Natural killer cell (primary cell): ENCODE measurements around the gene CNRIP1. TPM values are rescaled to one million over a fixed set of nuclear protein-coding genes. Genes with fewer than 3 reads are reported as not detected.

Experiments
- ATAC-seq, 3 donors: fragments of 150-1000 bp in 2 of 3; fragments of 200-7000 bp in 1 of 3; cut with Tn5 transposase; 1 replicate in 1 of 3; 2 replicates in 2 of 3; pipeline ENCODE4 v1.10.0; 2021; ENCODE audit warnings: mild to moderate bottlenecking in 2 of 3, moderate library complexity in 2 of 3
- DNase-seq, 2 donors: peaks; one replicate each; pipeline versions ENCODE4 v3.0.0 to v3.0.0-alpha.2; 2013 to 2021; ENCODE audit warnings: mixed read lengths in 1 of 2
- H3K27ac ChIP-seq: one replicate; pipeline ENCODE4 v1.5.1; 2013; ENCODE audit warnings: mild to moderate bottlenecking, low read length
- H3K27me3 ChIP-seq: one replicate; pipeline ENCODE4 v1.6.1; 2013; ENCODE audit warnings: low read length; ENCODE audit not compliant: control insufficient read depth, insufficient read depth
- H3K36me3 ChIP-seq: one replicate; pipeline ENCODE4 v1.6.1; 2013; ENCODE audit warnings: low read length; ENCODE audit not compliant: control insufficient read depth, insufficient read depth
- H3K4me1 ChIP-seq: one replicate; pipeline ENCODE4 v1.6.1; 2013; ENCODE audit warnings: low read length; ENCODE audit not compliant: control insufficient read depth, insufficient read depth
- H3K4me3 ChIP-seq: one replicate; pipeline ENCODE4 v1.5.1; 2013; ENCODE audit warnings: low read length
- H3K9me3 ChIP-seq: one replicate; pipeline ENCODE4 v1.6.1; 2013; ENCODE audit warnings: low read length; ENCODE audit not compliant: control insufficient read depth, insufficient read depth
- H3K27ac Mint-ChIP-seq, 2 donors: one replicate each; pipeline ENCODE4 v1.8.0; 2022; ENCODE audit warnings: mild to moderate bottlenecking in 2 of 2, mixed read lengths in 2 of 2, moderate library complexity in 1 of 2
- H3K27me3 Mint-ChIP-seq, 2 donors: one replicate each; pipeline ENCODE4 v1.8.0; 2022; ENCODE audit warnings: low read depth in 2 of 2, mixed read lengths in 2 of 2
- H3K36me3 Mint-ChIP-seq: one replicate; pipeline ENCODE4 v1.8.0; 2022; ENCODE audit warnings: mixed read lengths
- H3K4me1 Mint-ChIP-seq, 2 donors: one replicate each; pipeline ENCODE4 v1.8.0; 2022; ENCODE audit warnings: mixed read lengths in 2 of 2
- H3K4me3 Mint-ChIP-seq: one replicate; pipeline ENCODE4 v1.8.0; 2022; ENCODE audit warnings: mild to moderate bottlenecking, moderate library complexity, mixed read lengths
- H3K9me3 Mint-ChIP-seq, 2 donors: one replicate each; pipeline ENCODE4 v1.8.0; 2022; ENCODE audit warnings: mixed read lengths in 2 of 2
- WGBS: methylation state at CpG from one replicate; pipeline ENCODE4 v1.1.7; 2013; ENCODE audit warnings: missing lambda C conversion rate; ENCODE audit not compliant: insufficient coverage; 5-methylcytosine and 5-hydroxymethylcytosine counted together
- intact Hi-C: fragments of 100-400 bp; cut with micrococcal nuclease; formaldehyde crosslinking; loops from one replicate; pipeline ENCODE4 v1.14.2; 2022
- total RNA-seq, 4 donors: library from RNA; stranded (reverse); fragments of 120-200 nt in 1 of 4; gene quantifications; one replicate each; pipeline versions ENCODE4 v1.2.3 to v1.2.4, GENCODE V29; 2013 to 2022
- TF ChIP-seq, protein P1 (sequence below): fragments of 200-600 bp; IDR thresholded peaks from one replicate; pipeline ENCODE4 v1.8.0; 2022; ENCODE audit warnings: antibody characterized with exemption

Gene CNRIP1
- total RNA-seq, 3 donors from 2014 or later (not counting 1 experiment from before 2014, with no cell fraction given) = 0.39 to 0.98 TPM; not detected in 1

DNA sequence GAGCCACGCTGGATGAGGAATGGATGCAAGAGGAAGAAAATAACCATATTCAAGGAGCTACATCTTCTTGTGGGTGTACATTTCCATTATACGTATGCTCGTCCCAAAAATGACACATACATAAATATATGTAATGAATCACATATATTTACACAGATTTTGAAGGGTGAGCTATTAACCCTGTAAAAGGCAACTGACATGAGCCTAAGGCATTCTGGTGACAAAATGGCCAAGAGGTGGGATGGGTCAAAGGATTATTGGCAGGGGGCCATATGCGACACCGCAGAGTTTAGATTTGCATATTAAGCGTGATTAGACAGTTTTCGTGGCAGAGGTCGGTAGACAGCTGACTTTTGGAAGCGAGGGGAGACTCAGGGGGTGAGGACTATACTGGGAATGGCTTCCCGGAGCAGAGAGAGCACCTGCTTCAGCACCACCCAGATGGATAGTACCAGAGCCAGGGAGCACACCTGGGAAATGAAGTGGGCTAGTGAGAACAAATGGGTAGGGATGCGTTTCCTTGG lies 431 bp upstream of the CNRIP1 start:
- Mint-ChIP-seq H3K9me3 (no peaks in the 10 kb centered on the region), H3K27ac (no peak overlapping the region), H3K4me1 (peaks cover 6 to 21% of the 10 kb centered on the region in 2 donors), H3K36me3 (no peaks in the 10 kb centered on the region), H3K27me3 (peaks cover 30 to 33% of the 10 kb centered on the region in 2 donors), H3K4me3 (peak overlapping the region; percentile 87)
- Histone ChIP-seq H3K36me3 (no peaks in the 10 kb centered on the region), H3K4me3 (no peak overlapping the region), H3K27ac (no peak overlapping the region), H3K4me1 (peaks cover 18% of the 10 kb centered on the region), H3K9me3 (no peaks in the 10 kb centered on the region), H3K27me3 (peaks cover 23% of the 10 kb centered on the region)
- ATAC-seq (peak in 2 of 3 donors; percentile 14 to 37), DNase-seq (no peak)
- 9% methylated on average over 8 of the region's 11 CpGs for WGBS
- intact Hi-C loops = no loop called here
- TF ChIP-seq, protein P1, sequence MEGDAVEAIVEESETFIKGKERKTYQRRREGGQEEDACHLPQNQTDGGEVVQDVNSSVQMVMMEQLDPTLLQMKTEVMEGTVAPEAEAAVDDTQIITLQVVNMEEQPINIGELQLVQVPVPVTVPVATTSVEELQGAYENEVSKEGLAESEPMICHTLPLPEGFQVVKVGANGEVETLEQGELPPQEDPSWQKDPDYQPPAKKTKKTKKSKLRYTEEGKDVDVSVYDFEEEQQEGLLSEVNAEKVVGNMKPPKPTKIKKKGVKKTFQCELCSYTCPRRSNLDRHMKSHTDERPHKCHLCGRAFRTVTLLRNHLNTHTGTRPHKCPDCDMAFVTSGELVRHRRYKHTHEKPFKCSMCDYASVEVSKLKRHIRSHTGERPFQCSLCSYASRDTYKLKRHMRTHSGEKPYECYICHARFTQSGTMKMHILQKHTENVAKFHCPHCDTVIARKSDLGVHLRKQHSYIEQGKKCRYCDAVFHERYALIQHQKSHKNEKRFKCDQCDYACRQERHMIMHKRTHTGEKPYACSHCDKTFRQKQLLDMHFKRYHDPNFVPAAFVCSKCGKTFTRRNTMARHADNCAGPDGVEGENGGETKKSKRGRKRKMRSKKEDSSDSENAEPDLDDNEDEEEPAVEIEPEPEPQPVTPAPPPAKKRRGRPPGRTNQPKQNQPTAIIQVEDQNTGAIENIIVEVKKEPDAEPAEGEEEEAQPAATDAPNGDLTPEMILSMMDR = no peak

DNA sequence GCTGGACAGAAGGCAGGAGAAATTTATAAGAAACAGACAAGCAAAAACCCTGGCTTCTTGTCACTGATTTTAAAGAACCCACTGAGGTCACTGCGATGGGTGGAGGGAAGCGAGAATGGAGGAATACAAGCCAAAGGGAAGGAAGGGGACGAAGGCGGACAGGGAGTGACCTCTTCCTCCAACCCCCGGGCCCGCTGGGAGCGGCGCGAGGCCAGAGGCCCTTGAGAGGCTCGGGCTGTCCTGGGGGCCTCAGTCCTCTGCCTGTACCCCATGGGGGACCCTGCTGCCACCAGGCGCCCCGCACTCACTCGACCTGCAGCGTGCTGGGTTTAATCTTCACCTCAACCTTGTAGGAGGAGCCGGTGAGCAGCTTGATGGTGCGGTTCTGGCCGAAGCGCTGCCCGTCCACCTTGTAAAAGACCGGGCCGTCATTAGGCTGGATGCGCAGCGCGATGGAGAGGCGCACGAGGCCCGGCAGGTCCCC lies 793 bp downstream of the CNRIP1 start:
- no peaks in the 10 kb centered on the region for H3K36me3 ChIP-seq
- intact Hi-C loops = no loop called here
- Mint-ChIP-seq H3K36me3 (no peaks in the 10 kb centered on the region), H3K4me1 (peaks cover 6 to 21% of the 10 kb centered on the region in 2 donors), H3K9me3 (no peaks in the 10 kb centered on the region), H3K27ac (peak overlapping the region in 1 of 2 donors; percentile 40), H3K27me3 (peaks cover 34 to 41% of the 10 kb centered on the region in 2 donors), H3K4me3 (peak overlapping the region; percentile 87)
- H3K27ac ChIP-seq = no peak overlapping the region
- peaks cover 18% of the 10 kb centered on the region for H3K4me1 ChIP-seq
- H3K9me3 ChIP-seq = no peaks in the 10 kb centered on the region
- ATAC-seq = peak in 2 of 3 donors; percentile 17 to 48
- H3K27me3 ChIP-seq = peaks cover 23% of the 10 kb centered on the region
- WGBS = 9% methylated on average over 27 of the region's 27 CpGs
- H3K4me3 ChIP-seq = peak overlapping the region; percentile 17
- TF ChIP-seq, protein P1 = no peak
- DNase-seq = no peak

- no peak for ATAC-seq
- H3K4me1 Mint-ChIP-seq = peaks cover 6 to 21% of the 10 kb centered on the region in 2 donors
- peak overlapping the region in 1 of 2 donors; percentile 40 for H3K27ac Mint-ChIP-seq
- peaks cover 18% of the 10 kb centered on the region for H3K4me1 ChIP-seq
- DNase-seq = no peak
- 84% methylated on average over 25 of the region's 27 CpGs for WGBS
- H3K36me3 Mint-ChIP-seq = no peaks in the 10 kb centered on the region
- peak overlapping the region; percentile 87 for H3K4me3 Mint-ChIP-seq
- no peaks in the 10 kb centered on the region for H3K9me3 ChIP-seq
- TF ChIP-seq, protein P1 = no peak
- no peaks in the 10 kb centered on the region for H3K9me3 Mint-ChIP-seq
- peaks cover 37 to 43% of the 10 kb centered on the region in 2 donors for H3K27me3 Mint-ChIP-seq
- no peaks in the 10 kb centered on the region for H3K36me3 ChIP-seq
- H3K27me3 ChIP-seq = peaks cover 23% of the 10 kb centered on the region
- H3K4me3 ChIP-seq = no peak overlapping the region
- H3K27ac ChIP-seq = no peak overlapping the region
- intact Hi-C loops = no loop called here
Observed at GRCh38 chr2:68317971-68318913, 1.5 kb downstream of the CNRIP1 start.
